ENCODE measurements around the gene POU4F2. TPM values are rescaled to one million over a fixed set of nuclear protein-coding genes. Genes with fewer than 3 reads are reported as not detected.
A peak's percentile ranks its signal among the peaks of the same experiment; 100 is the strongest.

Gene POU4F2
- total RNA-seq, 5 donors from 2014 or later (not counting 1 experiment from before 2014, with no cell fraction given) = not detected

DNA sequence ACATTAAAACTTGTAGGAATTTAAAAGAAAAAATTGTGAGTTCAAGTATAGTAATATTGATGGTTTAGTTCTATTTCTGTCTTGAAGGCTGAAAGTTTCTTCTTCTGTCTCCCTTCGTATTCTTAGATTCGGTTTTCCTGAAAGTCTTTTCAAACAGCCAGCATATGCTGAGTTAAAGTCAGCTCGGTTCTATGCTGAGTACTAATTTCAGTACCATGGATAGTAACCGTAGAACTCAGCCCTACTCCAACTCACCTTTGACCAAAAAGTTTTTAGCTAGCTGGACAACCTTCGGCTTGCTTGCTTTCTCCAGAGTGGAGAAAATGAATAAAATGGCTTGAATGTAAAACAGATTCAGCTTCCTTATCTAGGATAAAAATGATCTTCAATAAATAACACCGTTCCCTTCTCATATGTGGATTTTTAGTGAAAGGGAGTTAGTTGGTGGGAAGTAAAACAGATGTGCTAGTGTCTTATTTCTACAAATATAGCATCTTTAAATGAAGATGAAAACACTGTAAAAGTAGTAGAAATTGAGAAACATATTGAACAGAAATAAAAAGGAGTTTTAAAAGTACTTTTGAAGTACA lies 5.2 kb downstream of the POU4F2 start:
- POLR2A ChIA-PET = no interaction called here
- Histone ChIP-seq H3K4me1 (ENCODE audit: control insufficient read depth in 1 of 2, extremely low read depth in 1 of 2, insufficient read depth in 2 of 2, low read length in 2 of 2) (peaks cover 0 to 15% of the 10 kb centered on the region in 2 experiments), H3K4me3 (ENCODE audit: control insufficient read depth in 1 of 2, extremely low read depth in 1 of 2, low read length in 1 of 2) (no peak overlapping the region), H3K9me3 (no peaks in the 10 kb centered on the region), H3K27me3 (replicated peaks in 1 of 2; ENCODE audit: control insufficient read depth in 2 of 2, extremely low read depth in 1 of 2, insufficient read depth in 2 of 2, low read length in 1 of 2) (peaks cover 23 to 46% of the 10 kb centered on the region in 2 experiments), H3K27ac (ENCODE audit: low read length) (no peak overlapping the region), H3K36me3 (ENCODE audit: control insufficient read depth in 2 of 2, extremely low read depth in 1 of 2, insufficient read depth in 1 of 2, low read length in 1 of 2) (no peaks in the 10 kb centered on the region)
- WGBS (ENCODE audit: insufficient coverage) = 0% methylated on average over 4 of the region's 6 CpGs
- Mint-ChIP-seq H3K9me3 (peaks cover 0 to 12% (median 7%) of the 10 kb centered on the region in 3 donors), H3K4me3 (no peak overlapping the region), H3K27ac (no peak overlapping the region), H3K27me3 (peaks cover 69 to 74% of the 10 kb centered on the region in 2 donors), H3K4me1 (peaks cover 12 to 20% (median 15%) of the 10 kb centered on the region in 3 donors), H3K36me3 (no peaks in the 10 kb centered on the region)
- CTCF ChIA-PET = no interaction called here
- ATAC-seq (replicated peaks in 1 of 4) = no peak
- peak in 1 of 35 experiments; percentile 4 for DNase-seq

DNA sequence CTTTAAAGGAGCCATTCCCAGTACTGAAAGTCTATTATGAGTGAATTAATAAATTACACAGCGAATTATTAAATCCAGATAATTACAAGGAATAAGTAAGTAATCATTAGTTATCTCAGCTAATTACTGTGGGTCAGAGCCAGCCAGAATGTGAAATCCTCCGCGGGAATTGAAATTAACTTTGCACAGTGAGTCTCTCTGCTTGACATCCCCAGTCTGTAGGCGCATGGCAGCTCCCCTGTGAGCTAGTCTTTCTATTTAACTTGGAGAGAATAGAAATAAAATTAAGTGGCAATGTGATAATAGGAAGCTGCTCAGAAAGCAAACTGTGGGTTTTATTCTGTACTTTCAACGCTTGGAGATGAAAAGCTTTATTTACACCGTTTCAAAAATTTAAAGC lies 7.2 kb downstream of the POU4F2 start:
- H3K4me1 ChIP-seq (ENCODE audit: control insufficient read depth in 1 of 2, extremely low read depth in 1 of 2, insufficient read depth in 2 of 2, low read length in 2 of 2) = no peaks in the 10 kb centered on the region
- Mint-ChIP-seq H3K27me3 (peaks cover 68 to 74% of the 10 kb centered on the region in 2 donors), H3K4me3 (no peak overlapping the region), H3K36me3 (no peaks in the 10 kb centered on the region), H3K9me3 (peaks cover 0 to 12% (median 7%) of the 10 kb centered on the region in 3 donors), H3K4me1 (peaks cover 0 to 8% (median 2%) of the 10 kb centered on the region in 3 donors), H3K27ac (no peak overlapping the region)
- POLR2A ChIA-PET = no interaction called here
- no peak overlapping the region for H3K4me3 ChIP-seq (ENCODE audit: control insufficient read depth in 1 of 2, extremely low read depth in 1 of 2, low read length in 1 of 2)
- WGBS (ENCODE audit: insufficient coverage) = 9% methylated on average over 3 of the region's 6 CpGs
- H3K9me3 ChIP-seq = no peaks in the 10 kb centered on the region
- DNase-seq = no peak
- H3K27ac ChIP-seq (ENCODE audit: low read length) = no peak overlapping the region
- no peak for ATAC-seq (replicated peaks in 1 of 4)
- peaks cover 26 to 38% of the 10 kb centered on the region in 2 experiments for H3K27me3 ChIP-seq (replicated peaks in 1 of 2; ENCODE audit: control insufficient read depth in 2 of 2, extremely low read depth in 1 of 2, insufficient read depth in 2 of 2, low read length in 1 of 2)
- H3K36me3 ChIP-seq (ENCODE audit: control insufficient read depth in 2 of 2, extremely low read depth in 1 of 2, insufficient read depth in 1 of 2, low read length in 1 of 2) = no peaks in the 10 kb centered on the region
- CTCF ChIA-PET = no interaction called here

GRCh38 chr4:146646593-146647325 lies 8.1 kb downstream of the POU4F2 start:
- DNase-seq = no peak
- Histone ChIP-seq H3K4me1 (ENCODE audit: control insufficient read depth in 1 of 2, extremely low read depth in 1 of 2, insufficient read depth in 2 of 2, low read length in 2 of 2) (no peaks in the 10 kb centered on the region), H3K9me3 (no peaks in the 10 kb centered on the region), H3K27ac (ENCODE audit: low read length) (no peak overlapping the region), H3K36me3 (ENCODE audit: control insufficient read depth in 2 of 2, extremely low read depth in 1 of 2, insufficient read depth in 1 of 2, low read length in 1 of 2) (no peaks in the 10 kb centered on the region), H3K27me3 (replicated peaks in 1 of 2; ENCODE audit: control insufficient read depth in 2 of 2, extremely low read depth in 1 of 2, insufficient read depth in 2 of 2, low read length in 1 of 2) (peaks cover 23 to 37% of the 10 kb centered on the region in 2 experiments), H3K4me3 (ENCODE audit: control insufficient read depth in 1 of 2, extremely low read depth in 1 of 2, low read length in 1 of 2) (no peak overlapping the region)
- ChIA-PET CTCF (interaction anchor here in 1 of 2 donors (0.5 to 0.6 kb wide), 3 partner anchors 304 to 1322 kb away, joined by 4 to 9 read pairs (median 4); no protein-coding TSS in a partner anchor), POLR2A (no interaction called here)
- no peak overlapping the region for H3K4me3 Mint-ChIP-seq
- peaks cover 0 to 12% (median 7%) of the 10 kb centered on the region in 3 donors for H3K9me3 Mint-ChIP-seq
- peaks cover 70 to 76% of the 10 kb centered on the region in 2 donors for H3K27me3 Mint-ChIP-seq
- ATAC-seq (replicated peaks in 1 of 4) = no peak
- H3K4me1 Mint-ChIP-seq = peaks cover 0 to 8% (median 2%) of the 10 kb centered on the region in 3 donors
- WGBS (ENCODE audit: insufficient coverage) = 0% methylated on average over 1 of the region's 13 CpGs
- H3K36me3 Mint-ChIP-seq = no peaks in the 10 kb centered on the region
- no peak overlapping the region for H3K27ac Mint-ChIP-seq

- ChIA-PET POLR2A (no interaction called here), CTCF (no interaction called here)
- Mint-ChIP-seq H3K27me3 (peaks cover 75 to 78% of the 10 kb centered on the region in 2 donors), H3K27ac (no peak overlapping the region), H3K4me3 (no peak overlapping the region), H3K36me3 (no peaks in the 10 kb centered on the region), H3K4me1 (peaks cover 0 to 8% (median 2%) of the 10 kb centered on the region in 3 donors), H3K9me3 (peaks cover 0 to 12% (median 7%) of the 10 kb centered on the region in 3 donors)
- Histone ChIP-seq H3K4me3 (ENCODE audit: control insufficient read depth in 1 of 2, extremely low read depth in 1 of 2, low read length in 1 of 2) (no peak overlapping the region), H3K27me3 (replicated peaks in 1 of 2; ENCODE audit: control insufficient read depth in 2 of 2, extremely low read depth in 1 of 2, insufficient read depth in 2 of 2, low read length in 1 of 2) (peaks cover 25 to 38% of the 10 kb centered on the region in 2 experiments), H3K9me3 (no peaks in the 10 kb centered on the region), H3K4me1 (ENCODE audit: control insufficient read depth in 1 of 2, extremely low read depth in 1 of 2, insufficient read depth in 2 of 2, low read length in 2 of 2) (no peaks in the 10 kb centered on the region), H3K36me3 (ENCODE audit: control insufficient read depth in 2 of 2, extremely low read depth in 1 of 2, insufficient read depth in 1 of 2, low read length in 1 of 2) (no peaks in the 10 kb centered on the region), H3K27ac (ENCODE audit: low read length) (no peak overlapping the region)
- no peak for ATAC-seq (replicated peaks in 1 of 4)
- no peak for DNase-seq
- WGBS (ENCODE audit: insufficient coverage) = 10% methylated on average over 31 of the region's 46 CpGs
Measured at GRCh38 chr4:146647615-146648460, 9.1 kb downstream of the POU4F2 start.

DNA sequence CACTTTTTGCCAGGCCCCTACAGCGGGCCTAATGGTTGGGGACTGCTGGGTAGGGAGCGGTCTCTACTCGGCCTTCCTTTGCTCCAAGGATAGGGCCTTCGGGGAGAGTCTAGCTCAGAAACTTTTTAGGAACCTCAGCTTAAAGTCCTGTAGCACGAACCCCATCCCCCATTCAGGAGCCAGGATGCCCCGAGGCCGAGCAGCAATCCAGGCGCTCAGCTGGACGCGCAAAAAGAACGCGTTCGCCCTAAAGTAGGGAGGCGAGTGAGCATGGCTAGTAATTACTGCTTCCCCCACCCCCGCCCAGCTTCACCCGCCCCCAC lies 9.7 kb downstream of the POU4F2 start:
- CTCF ChIA-PET = interaction anchor here in 1 of 2 donors (0.6 kb wide), 1 partner anchor 278 kb away, joined by 4 read pairs; no protein-coding TSS in a partner anchor
- no peak for ATAC-seq (replicated peaks in 1 of 4)
- H3K9me3 Mint-ChIP-seq = peaks cover 0 to 12% (median 7%) of the 10 kb centered on the region in 3 donors

GRCh38 chr4:146649232-146649631 lies 10.5 kb downstream of the POU4F2 start:
- Histone ChIP-seq H3K4me3 (ENCODE audit: control insufficient read depth in 1 of 2, extremely low read depth in 1 of 2, low read length in 1 of 2) (no peak overlapping the region), H3K27ac (ENCODE audit: low read length) (no peak overlapping the region), H3K36me3 (ENCODE audit: control insufficient read depth in 2 of 2, extremely low read depth in 1 of 2, insufficient read depth in 1 of 2, low read length in 1 of 2) (no peaks in the 10 kb centered on the region), H3K27me3 (replicated peaks in 1 of 2; ENCODE audit: control insufficient read depth in 2 of 2, extremely low read depth in 1 of 2, insufficient read depth in 2 of 2, low read length in 1 of 2) (peaks cover 27 to 37% of the 10 kb centered on the region in 2 experiments), H3K9me3 (no peaks in the 10 kb centered on the region), H3K4me1 (ENCODE audit: control insufficient read depth in 1 of 2, extremely low read depth in 1 of 2, insufficient read depth in 2 of 2, low read length in 2 of 2) (no peaks in the 10 kb centered on the region)
- ChIA-PET POLR2A (no interaction called here), CTCF (no interaction called here)
- Mint-ChIP-seq H3K27ac (no peak overlapping the region), H3K4me1 (peaks cover 4 to 14% (median 6%) of the 10 kb centered on the region in 3 donors), H3K27me3 (peaks cover 76 to 81% of the 10 kb centered on the region in 2 donors), H3K36me3 (no peaks in the 10 kb centered on the region), H3K4me3 (no peak overlapping the region), H3K9me3 (peaks cover 0 to 8% (median 7%) of the 10 kb centered on the region in 3 donors)
- DNase-seq = no peak
- ATAC-seq (replicated peaks in 1 of 4) = no peak
- 6% methylated on average over 2 of the region's 3 CpGs for WGBS (ENCODE audit: insufficient coverage)

More for the DNA sequence above, 9.7 kb downstream of the POU4F2 start:
- Mint-ChIP-seq H3K27ac (no peak overlapping the region), H3K27me3 (peaks cover 77 to 78% of the 10 kb centered on the region in 2 donors), H3K36me3 (no peaks in the 10 kb centered on the region), H3K4me1 (peaks cover 0 to 8% (median 2%) of the 10 kb centered on the region in 3 donors), H3K4me3 (no peak overlapping the region)
- WGBS (ENCODE audit: insufficient coverage) = 0% methylated on average over 1 of the region's 16 CpGs
- no peaks in the 10 kb centered on the region for H3K9me3 ChIP-seq
- H3K4me1 ChIP-seq (ENCODE audit: control insufficient read depth in 1 of 2, extremely low read depth in 1 of 2, insufficient read depth in 2 of 2, low read length in 2 of 2) = no peaks in the 10 kb centered on the region
- H3K27me3 ChIP-seq (replicated peaks in 1 of 2; ENCODE audit: control insufficient read depth in 2 of 2, extremely low read depth in 1 of 2, insufficient read depth in 2 of 2, low read length in 1 of 2) = peaks cover 29 to 37% of the 10 kb centered on the region in 2 experiments
- H3K27ac ChIP-seq (ENCODE audit: low read length) = no peak overlapping the region
- no peaks in the 10 kb centered on the region for H3K36me3 ChIP-seq (ENCODE audit: control insufficient read depth in 2 of 2, extremely low read depth in 1 of 2, insufficient read depth in 1 of 2, low read length in 1 of 2)
- POLR2A ChIA-PET = no interaction called here
- H3K4me3 ChIP-seq (ENCODE audit: control insufficient read depth in 1 of 2, extremely low read depth in 1 of 2, low read length in 1 of 2) = no peak overlapping the region
- no peak for DNase-seq
